ENCODE results near the gene JARID2.

JARID2 gene

DNA sequence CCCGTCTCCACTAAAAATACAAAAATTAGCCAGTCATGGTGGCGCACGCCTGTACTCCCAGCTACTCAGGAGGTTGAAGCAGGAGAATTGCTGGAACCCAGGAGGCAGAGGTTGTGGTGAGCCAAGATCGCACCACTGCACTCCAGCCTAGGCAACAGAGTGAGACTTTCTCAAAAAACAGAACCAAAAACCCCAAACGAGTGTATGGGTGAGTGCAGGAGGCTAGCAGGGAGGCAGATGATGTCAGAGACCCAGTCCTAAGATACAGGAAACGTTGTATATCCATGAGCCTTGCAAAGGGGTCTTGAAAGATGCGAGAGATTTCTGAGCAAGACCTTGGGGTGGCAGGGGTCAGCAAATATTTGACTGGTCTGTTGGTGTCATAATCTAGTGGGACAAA is 136.2 kb downstream of the JARID2 start:
- no peak overlapping the region for H3K9ac ChIP-seq
- TF ChIP-seq, protein P1, sequence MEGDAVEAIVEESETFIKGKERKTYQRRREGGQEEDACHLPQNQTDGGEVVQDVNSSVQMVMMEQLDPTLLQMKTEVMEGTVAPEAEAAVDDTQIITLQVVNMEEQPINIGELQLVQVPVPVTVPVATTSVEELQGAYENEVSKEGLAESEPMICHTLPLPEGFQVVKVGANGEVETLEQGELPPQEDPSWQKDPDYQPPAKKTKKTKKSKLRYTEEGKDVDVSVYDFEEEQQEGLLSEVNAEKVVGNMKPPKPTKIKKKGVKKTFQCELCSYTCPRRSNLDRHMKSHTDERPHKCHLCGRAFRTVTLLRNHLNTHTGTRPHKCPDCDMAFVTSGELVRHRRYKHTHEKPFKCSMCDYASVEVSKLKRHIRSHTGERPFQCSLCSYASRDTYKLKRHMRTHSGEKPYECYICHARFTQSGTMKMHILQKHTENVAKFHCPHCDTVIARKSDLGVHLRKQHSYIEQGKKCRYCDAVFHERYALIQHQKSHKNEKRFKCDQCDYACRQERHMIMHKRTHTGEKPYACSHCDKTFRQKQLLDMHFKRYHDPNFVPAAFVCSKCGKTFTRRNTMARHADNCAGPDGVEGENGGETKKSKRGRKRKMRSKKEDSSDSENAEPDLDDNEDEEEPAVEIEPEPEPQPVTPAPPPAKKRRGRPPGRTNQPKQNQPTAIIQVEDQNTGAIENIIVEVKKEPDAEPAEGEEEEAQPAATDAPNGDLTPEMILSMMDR (IDR thresholded peaks at IDR 0.05), result no peak
- H3K27me3 ChIP-seq (ENCODE audit: control insufficient read depth, insufficient read depth, low read length), result no peaks in the 10 kb centered on the region
- no peak overlapping the region for H3K4me2 ChIP-seq (ENCODE audit: low read length)
- peaks cover 46% of the 10 kb centered on the region for H3K79me2 ChIP-seq
- no peak overlapping the region for H3K4me3 ChIP-seq (ENCODE audit: low read depth, low read length)
- H3K9me3 ChIP-seq (ENCODE audit: control insufficient read depth, low read length), result no peaks in the 10 kb centered on the region
- H3K27ac ChIP-seq, result no peak overlapping the region
- no peaks in the 10 kb centered on the region for H3K36me3 ChIP-seq (ENCODE audit: control insufficient read depth, insufficient read depth, low read length)
- no peak overlapping the region for H2AFZ ChIP-seq
- peaks cover 24% of the 10 kb centered on the region for H3K4me1 ChIP-seq

GRCh38 chr6:15382712-15383111 is 136.8 kb downstream of the JARID2 start:
- peaks cover 29% of the 10 kb centered on the region for H3K4me1 ChIP-seq
- TF ChIP-seq, protein P1 (IDR thresholded peaks at IDR 0.05), result no peak
- no peaks in the 10 kb centered on the region for H3K9me3 ChIP-seq (ENCODE audit: control insufficient read depth, low read length)
- no peaks in the 10 kb centered on the region for H3K36me3 ChIP-seq (ENCODE audit: control insufficient read depth, insufficient read depth, low read length)
- no peak overlapping the region for H3K4me3 ChIP-seq (ENCODE audit: low read depth, low read length)
- no peak overlapping the region for H3K27ac ChIP-seq
- H2AFZ ChIP-seq, result no peak overlapping the region
- no peak overlapping the region for H3K9ac ChIP-seq
- H3K27me3 ChIP-seq (ENCODE audit: control insufficient read depth, insufficient read depth, low read length), result no peaks in the 10 kb centered on the region
- H3K4me2 ChIP-seq (ENCODE audit: low read length), result no peak overlapping the region
- peaks cover 52% of the 10 kb centered on the region for H3K79me2 ChIP-seq

DNA sequence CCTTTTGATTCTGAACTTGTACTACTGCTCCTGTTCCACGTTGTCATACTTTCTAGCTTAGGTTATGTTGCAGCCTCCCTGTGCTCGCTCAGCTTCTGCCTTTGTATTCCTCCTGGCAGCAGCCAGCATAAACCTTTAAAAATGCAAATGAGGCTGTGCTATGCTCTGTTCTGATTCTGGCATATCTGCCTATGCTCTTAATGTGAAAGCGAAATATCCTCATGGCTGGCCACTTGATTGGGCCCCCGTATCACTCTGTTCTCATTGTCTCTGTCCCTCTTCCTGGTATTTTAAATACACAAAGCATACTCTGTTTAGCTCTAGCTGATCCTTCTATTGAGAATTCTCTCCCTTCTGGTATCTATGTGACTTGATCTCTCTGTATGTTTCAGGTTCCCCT is 139.0 kb downstream of the JARID2 start:
- H3K79me2 ChIP-seq, result peaks cover 61% of the 10 kb centered on the region
- peaks cover 19% of the 10 kb centered on the region for H3K4me1 ChIP-seq
- no peak overlapping the region for H3K27ac ChIP-seq
- no peak overlapping the region for H2AFZ ChIP-seq
- no peak overlapping the region for H3K9ac ChIP-seq
- TF ChIP-seq, protein P1 (IDR thresholded peaks at IDR 0.05), result no peak
- no peaks in the 10 kb centered on the region for H3K27me3 ChIP-seq (ENCODE audit: control insufficient read depth, insufficient read depth, low read length)
- no peaks in the 10 kb centered on the region for H3K9me3 ChIP-seq (ENCODE audit: control insufficient read depth, low read length)
- H3K4me3 ChIP-seq (ENCODE audit: low read depth, low read length), result no peak overlapping the region
- H3K36me3 ChIP-seq (ENCODE audit: control insufficient read depth, insufficient read depth, low read length), result no peaks in the 10 kb centered on the region
- no peak overlapping the region for H3K4me2 ChIP-seq (ENCODE audit: low read length)

DNA sequence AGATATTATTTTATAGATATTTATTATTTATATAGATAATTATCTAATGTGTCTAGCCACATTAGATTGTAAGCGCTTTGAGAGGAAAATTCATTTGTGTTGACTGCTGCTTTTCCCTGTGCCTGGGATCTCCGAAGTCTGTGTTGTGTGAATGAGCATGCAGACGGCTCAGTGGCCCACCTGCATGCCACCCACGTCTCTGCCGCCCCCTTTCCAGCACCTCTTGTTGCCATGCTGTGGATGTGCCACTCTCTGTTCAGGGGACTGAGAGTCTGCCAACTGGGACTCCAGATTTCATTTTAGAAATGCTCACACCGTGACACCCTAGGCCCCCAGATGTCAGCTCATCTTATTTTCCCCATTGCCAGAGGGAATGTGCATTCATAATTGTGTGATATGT is 139.7 kb downstream of the JARID2 start:
- TF ChIP-seq, protein P1 (IDR thresholded peaks at IDR 0.05), result no peak
- H3K4me1 ChIP-seq, result peaks cover 23% of the 10 kb centered on the region

DNA sequence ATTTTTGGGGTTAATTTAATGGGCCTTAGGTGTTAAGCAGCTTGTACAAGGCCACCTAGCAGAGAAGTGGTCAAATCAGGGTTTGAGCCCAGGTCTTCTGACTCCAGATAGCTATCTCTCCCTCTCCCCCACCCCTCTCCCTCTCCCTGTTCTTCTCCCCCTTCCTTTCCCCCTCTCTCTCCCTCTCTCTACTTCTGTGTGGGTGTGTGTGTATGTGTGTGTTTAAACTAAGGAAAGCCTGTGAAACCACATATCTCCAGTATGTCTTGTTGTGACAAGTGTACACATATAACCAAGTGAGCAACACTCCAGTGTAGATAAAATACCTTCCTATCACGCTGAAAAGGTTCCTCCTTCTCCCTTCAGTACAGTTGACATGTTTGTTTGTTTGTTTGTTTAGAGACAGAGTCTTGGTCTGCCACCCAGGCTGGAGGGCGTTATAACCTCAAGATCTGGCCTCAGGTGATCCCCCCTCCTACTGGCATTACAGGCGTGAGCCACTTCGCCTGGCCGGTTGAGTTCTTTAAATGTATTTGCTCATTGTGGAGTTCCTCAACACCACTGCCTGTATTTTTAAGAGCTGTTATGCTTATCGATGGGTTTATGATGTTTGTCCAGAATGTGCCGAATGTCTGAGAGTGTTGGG is 140.4 kb downstream of the JARID2 start:
- Histone ChIP-seq H2AFZ (no peak overlapping the region), H3K4me2 (ENCODE audit: low read length) (no peak overlapping the region), H3K4me3 (ENCODE audit: low read depth, low read length) (no peak overlapping the region), H3K36me3 (ENCODE audit: control insufficient read depth, insufficient read depth, low read length) (no peaks in the 10 kb centered on the region), H3K27me3 (ENCODE audit: control insufficient read depth, insufficient read depth, low read length) (no peaks in the 10 kb centered on the region), H3K4me1 (peaks cover 23% of the 10 kb centered on the region), H3K9me3 (ENCODE audit: control insufficient read depth, low read length) (no peaks in the 10 kb centered on the region), H3K79me2 (peaks cover 67% of the 10 kb centered on the region), H3K27ac (no peak overlapping the region), H3K9ac (no peak overlapping the region)
- TF ChIP-seq, protein P1 (IDR thresholded peaks at IDR 0.05), result no peak

More for the DNA sequence above, 139.7 kb downstream of the JARID2 start:
- Histone ChIP-seq H3K9ac (no peak overlapping the region), H3K27ac (no peak overlapping the region), H3K4me2 (ENCODE audit: low read length) (no peak overlapping the region), H3K36me3 (ENCODE audit: control insufficient read depth, insufficient read depth, low read length) (no peaks in the 10 kb centered on the region), H3K9me3 (ENCODE audit: control insufficient read depth, low read length) (no peaks in the 10 kb centered on the region), H2AFZ (no peak overlapping the region), H3K4me3 (ENCODE audit: low read depth, low read length) (no peak overlapping the region), H3K79me2 (peaks cover 65% of the 10 kb centered on the region), H3K27me3 (ENCODE audit: control insufficient read depth, insufficient read depth, low read length) (no peaks in the 10 kb centered on the region)

Data from parathyroid adenoma (tissue), 2 donors.